Stimulated activated CD4-positive, alpha-beta T cell treated with anti-CD3 and anti-CD28 coated beads, Interleukin-4, amount 100 ng/mL, for 4 hours (primary cell): Measurements from ENCODE around the gene PABPN1.
"Not testable (repeated sequence)": the region's sequence is repeated elsewhere in the genome, so short reads cannot be mapped to it uniquely, and the experiment has no call there.

Experiments
- DNase-seq, 2 experiments: peaks; one replicate each; pipeline ENCODE4 v3.0.0-alpha.2; 2020

PABPN1 gene

DNA sequence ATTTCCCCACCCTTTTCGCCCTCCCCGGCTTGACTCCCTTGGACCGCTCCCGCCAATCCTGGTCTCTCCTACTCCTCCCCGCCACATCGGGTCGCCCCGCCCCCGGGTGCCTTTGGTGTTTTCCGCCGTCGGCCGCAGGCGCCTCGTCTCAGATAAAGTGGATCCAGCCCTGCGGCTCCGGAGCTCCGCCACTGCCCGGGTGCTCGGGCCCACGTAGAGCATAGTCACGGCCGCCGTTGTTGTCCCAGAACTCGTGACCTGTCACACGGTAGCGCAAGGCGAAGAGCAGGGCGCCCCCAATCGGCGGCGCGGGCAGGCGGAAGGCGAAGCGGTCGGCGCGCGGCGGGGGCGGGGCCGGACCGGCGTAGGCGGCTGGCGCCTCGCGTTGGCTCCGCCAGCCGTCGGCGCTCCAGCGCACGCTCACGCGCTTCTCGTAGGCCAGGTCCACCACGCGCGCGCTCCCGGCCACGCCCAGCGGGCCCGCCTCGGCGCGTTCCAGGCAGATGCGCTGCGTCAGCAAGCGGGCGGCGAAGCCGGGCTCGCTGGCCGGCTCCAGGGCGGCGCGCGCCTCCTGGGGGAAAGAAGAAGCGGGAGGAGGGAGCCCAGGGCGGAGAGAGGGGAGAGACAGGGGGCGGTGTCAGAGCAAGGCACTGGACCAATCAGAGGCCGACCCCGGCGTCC is 19.8 kb upstream of the PABPN1 start:
- DNase-seq: peak; percentile 96 to 98

DNA sequence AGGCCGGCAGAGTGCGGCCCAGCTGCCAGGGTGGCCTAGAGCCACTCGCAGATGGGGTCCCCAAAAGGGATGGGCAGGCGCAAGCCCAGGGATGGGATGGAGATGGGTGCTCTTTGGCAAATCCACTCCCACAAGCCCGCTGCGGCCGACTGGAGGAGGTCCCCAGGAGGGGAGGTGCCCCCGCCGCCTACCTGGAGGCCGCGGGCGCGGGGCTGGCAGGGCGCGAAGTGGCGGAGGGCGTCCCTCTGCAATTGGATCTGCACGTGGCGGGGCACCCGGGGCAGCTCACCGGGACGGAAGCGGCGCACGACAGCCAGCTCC is 19.3 kb upstream of the PABPN1 start:
- no peak for DNase-seq

DNA sequence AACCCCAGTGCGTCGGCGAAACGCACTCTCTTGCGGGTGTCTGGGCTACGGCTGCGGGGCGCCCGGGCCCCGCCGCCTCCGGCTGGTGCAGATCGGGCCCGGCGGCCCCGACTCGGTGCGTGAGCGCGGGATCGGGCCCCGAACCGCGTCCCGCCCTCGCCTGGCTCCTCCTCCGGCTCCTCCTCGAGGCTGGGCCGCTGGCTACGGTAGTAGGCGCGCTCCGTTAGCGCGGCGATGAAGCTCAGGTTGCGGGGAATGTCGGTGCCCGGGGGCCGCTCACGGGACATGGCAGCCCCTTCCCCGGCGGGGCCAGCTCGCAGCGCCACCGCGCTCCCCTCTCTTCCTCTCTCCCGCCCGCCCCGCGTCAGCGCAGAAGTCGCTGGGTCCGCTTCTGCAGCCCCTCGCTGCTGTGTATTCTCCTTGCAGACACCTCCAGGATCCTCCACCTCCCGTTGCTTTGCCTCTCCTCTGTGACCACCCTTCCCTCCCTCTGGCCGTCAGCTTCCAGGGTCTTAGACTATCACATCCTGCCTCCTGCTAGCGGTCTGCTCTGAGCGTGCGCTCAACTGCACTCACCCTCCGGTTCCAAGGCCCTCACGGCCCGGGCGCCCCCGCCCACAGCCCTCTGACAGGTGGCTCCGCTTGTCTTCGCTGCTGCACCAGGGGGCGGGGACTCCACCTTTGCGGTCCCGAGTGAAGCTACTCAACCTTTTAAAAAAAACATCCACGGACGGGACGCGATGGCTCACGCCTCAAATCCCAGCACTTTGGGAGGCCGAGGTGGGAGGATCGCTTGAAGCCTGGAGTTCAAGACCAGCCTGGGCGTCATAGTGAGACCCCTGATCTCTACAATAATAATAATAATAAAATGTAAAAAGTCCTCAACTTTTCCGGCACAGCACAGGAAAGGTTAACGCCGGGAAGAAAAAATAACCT is 18.7 kb upstream of the PABPN1 start, which contains the start of gene PPP1R3E:
PPP1R3E (minus strand) TSS at position 570 of the 936 bp plus-strand sequence; CDS start at position 287, 283 bp downstream.
- DNase-seq: peak; percentile 84 to 93

DNA sequence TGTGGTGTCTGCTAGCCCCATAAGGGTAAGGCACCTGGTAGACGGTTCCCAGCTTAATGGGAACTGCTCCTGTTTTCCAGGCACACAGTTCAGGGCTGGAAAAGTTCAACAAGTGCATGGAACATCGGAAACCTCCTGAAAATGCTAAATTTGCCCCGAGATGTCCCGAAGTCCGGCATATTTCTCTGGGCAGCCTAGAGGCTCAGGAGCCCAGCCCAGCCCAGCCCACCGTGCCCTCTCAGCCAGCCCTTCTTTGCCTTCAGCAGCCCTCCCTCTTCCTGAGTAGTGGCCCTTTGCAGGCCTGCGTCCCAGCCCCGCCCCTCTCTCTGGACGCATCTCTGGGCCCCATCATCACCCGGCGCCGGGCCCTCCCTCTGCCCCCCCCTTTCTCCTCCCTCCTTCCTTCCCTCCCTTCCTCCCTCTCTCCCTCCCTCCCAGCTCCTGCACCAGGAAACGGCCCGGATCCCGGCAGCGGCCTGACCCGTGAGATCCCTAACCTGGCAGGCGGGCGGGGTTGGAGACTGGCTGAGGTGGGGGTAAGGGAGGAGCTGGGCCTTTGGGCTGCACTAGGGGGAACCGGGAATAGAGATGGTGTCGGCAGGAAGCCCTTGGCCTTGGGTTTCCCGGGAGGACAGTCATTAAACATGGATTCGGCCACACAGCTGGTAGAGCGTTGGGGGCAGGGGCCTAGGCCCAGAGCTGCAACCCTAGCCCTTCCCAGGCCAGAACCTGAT is 14.7 kb upstream of the PABPN1 start, which contains the start of gene BCL2L2:
BCL2L2 (plus strand) TSS at position 422 of the 734 bp plus-strand sequence. CDS start 935 bp downstream, outside the sequence.
- DNase-seq: no peak

DNA sequence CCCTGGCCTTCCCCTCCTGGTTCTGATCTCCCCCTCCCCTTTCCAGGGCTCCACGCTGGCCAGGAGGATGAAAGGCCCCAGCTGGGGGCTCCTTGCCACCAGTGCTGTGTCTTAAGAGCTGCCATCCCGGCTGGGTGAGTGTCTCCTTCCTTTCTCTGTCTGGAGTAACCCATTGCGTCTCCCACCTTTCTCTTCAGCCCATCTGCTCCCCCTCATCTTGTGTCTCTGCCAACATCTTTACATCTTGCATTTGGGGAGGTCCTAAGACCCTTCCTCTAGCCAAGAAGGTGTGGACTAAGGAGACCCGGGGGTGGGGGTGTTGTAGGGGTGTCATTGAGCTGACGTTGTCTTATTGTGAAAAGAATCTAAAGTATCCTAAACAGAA is 14.1 kb upstream of the PABPN1 start:
- DNase-seq: no peak

DNA sequence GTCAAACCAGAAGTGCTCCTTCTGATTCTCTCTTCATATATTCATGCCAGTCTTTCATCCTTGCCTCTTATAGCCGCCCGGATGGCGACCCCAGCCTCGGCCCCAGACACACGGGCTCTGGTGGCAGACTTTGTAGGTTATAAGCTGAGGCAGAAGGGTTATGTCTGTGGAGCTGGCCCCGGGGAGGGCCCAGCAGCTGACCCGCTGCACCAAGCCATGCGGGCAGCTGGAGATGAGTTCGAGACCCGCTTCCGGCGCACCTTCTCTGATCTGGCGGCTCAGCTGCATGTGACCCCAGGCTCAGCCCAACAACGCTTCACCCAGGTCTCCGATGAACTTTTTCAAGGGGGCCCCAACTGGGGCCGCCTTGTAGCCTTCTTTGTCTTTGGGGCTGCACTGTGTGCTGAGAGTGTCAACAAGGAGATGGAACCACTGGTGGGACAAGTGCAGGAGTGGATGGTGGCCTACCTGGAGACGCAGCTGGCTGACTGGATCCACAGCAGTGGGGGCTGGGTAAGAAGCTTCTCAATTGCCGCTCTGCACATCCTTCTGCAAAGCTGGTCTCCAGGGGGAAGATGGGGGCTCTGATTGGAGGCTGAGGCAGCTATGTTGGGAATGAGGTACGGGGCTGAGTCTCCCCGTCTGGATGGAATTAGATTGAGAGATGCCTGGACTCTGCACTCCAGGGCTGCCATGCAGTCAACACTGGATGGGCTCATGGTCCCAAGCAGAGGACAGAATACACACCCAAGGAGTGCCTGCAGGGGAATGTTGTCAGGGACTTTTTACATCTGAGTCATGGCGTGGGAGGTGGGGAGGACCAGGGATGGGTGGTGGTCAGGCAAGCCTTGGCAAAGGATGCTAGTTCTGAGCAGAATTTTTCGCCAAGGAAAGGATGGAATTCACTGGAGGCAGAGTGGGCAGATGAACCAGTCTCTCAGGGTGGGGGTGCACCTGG is 13.3 kb upstream of the PABPN1 start:
- no peak for DNase-seq

DNA sequence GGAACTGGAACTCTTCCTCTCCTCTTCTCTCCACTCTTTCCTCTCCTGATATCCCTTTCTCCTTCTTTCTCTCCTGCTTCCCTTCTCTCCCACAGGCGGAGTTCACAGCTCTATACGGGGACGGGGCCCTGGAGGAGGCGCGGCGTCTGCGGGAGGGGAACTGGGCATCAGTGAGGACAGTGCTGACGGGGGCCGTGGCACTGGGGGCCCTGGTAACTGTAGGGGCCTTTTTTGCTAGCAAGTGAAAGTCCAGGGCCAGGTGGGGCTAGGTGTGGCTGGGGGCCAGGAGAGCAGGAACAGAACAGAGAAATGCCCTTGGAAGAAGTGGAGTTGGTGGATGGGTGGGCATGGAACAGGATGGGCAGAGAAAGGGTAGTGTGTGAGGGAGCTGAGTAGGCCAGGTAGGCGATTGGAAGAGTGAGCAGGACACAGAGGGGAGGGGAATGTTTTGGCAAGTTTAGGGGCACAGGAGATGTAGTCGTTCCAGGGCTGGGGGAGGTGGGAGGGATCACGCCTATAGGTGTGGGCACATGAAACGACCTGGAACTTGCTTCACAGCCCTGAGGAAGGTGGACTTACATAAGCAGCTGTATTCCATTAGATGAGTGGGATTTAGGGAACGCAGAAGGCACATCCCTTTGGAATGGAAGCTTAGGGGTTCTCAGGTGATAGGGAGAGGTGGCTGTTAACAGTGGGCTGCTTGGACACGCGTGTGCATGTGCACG is 12.4 kb upstream of the PABPN1 start:
- DNase-seq: no peak

DNA sequence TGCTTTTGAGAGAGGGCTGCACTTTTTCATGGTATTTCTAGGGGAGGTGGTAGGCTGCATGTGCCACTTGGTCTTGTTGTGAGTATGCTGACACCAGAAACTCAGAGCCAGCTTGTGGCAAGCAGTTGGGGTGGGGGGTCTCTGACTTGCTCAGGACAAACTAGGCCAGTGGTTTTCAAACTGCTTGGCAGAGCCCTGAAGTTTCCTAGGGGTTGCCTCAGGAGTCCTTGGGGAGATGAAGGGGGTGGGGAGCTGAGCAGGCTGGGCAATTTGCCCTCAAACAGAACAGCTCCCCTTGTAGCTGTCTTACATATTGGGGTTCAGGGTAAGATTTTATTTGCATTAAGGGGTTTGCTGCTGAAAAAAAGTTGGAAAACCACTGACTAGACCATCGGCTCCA is 10.7 kb upstream of the PABPN1 start:
- no peak for DNase-seq

DNA sequence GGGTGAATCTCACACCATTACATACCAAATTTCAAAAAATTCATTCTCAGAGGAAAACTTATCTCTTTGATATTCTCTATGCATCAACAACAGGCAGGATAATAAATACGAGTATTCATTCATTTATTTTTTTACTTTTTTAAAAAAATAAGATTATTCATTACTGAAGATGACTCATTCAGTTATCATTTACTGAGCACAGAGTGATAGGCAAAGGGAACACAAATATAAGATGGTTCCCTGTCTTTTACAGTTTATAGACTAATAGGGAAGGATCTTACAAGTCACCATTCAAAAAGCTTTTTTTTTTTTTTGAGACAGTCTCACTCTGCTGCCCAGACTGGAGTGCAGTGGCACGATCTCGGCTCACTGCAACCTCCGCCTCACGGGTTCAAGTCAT is 5.0 kb upstream of the PABPN1 start:
- no peak for DNase-seq

DNA sequence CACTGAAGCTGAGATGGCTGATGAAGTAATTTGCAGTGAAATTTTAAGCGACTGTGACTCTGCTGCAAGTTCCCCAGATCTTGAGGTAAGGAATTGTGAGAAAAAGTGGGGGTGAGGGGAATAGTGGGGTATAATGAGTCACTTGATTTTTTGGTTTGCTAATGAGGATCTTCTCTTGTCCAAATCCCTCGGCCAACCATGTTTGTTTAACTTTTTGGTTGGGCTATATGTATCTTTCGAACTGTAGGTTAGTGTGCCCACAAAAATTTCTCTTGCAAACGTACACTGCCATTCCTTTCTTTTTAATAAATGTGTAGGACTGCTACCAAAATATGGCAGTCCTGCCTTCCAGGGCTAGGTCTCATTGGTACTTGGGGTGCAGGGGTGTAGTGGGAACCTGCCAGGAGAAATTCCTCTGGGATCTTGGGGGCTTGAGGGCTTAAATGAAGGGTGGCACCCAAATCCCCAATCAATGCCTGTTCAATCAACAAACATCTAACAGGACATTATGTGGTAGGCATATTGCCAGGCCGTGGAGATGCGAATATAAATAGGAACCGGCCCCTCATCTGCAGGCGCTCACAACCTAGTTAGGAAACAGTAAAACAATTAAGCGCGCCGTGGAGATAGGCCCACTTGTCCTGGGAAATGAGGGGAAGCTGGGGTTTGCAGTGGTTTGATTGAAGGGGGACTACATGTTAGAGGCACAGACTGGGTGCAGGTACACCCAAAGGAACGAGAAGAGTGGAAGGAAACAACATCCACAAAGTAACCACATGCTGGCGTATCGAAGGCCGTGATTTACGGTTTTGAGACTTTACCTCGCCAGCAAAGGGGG is 1.3 kb upstream of the PABPN1 start:
- no peak for DNase-seq

DNA sequence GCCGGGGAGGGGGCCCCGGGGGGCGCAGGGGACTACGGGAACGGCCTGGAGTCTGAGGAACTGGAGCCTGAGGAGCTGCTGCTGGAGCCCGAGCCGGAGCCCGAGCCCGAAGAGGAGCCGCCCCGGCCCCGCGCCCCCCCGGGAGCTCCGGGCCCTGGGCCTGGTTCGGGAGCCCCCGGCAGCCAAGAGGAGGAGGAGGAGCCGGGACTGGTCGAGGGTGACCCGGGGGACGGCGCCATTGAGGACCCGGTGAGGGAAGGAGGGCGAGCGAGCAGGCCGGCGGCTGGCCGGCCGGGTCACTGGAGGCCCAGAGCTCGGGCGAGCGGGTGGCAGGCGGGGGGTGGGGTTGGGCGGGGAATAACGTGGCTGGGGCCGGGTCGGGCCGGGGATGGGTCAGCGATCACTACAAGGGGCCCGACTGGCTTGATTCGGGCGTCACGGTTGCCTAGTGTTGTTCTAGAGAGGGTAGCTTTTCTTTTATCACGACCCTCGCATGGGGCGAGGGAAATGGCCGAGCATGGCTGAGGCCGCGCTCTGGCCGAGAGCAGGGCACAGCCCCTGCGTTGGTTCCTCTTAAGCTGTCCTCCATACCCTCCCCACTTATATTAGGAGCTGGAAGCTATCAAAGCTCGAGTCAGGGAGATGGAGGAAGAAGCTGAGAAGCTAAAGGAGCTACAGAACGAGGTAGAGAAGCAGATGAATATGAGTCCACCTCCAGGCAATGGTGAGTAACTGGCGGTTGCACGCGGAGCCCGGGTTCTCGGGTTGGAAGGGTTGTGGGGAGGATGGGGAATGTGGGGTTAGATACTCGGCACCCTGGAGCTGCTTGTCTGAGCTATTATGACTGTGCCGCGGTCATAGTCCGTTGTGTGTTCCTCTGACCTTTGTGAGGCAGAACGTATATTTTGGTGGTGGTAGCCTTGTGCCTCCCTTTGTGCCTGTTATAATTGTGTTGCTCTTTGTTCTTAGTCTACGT is 603 bp downstream of the PABPN1 start:
- DNase-seq: peak; percentile 36 to 45

DNA sequence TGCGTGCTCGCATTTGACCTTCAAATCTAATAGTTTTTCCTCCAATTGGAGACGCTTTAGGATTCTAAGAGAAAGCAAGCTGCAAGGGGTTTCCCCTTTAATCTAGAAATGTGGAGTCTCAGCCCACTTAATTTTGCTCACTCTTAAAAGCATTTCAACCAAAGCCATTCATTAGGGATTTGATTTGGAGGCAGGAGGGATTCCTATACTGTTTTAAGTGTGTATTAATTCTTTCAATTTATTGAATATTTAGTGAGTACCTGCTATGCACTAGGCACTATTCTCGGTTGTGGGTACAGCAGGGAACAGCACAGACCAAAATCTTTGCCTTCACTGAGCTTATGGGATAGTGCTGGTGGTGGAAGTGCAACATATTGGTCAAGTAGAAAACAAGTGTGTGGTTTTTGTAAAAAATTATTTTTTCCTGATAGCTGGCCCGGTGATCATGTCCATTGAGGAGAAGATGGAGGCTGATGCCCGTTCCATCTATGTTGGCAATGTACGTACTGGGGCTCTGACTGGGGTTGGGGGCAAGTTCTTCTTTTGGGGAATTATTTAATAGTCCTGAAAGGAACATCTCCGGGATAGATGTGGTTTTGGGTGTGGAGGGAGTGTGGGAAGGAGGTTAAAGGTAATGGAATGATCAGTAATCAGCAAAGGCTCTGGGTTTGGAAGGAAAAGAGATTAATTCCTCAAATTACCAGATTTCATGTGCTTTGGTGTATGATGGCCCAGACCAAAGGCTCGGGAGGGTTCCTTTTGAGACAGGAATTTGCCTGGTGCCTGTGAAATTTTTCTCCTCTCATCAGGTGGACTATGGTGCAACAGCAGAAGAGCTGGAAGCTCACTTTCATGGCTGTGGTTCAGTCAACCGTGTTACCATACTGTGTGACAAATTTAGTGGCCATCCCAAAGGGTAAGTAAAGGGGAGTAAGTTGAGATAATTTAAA is 1.6 kb downstream of the PABPN1 start:
- DNase-seq: no peak

DNA sequence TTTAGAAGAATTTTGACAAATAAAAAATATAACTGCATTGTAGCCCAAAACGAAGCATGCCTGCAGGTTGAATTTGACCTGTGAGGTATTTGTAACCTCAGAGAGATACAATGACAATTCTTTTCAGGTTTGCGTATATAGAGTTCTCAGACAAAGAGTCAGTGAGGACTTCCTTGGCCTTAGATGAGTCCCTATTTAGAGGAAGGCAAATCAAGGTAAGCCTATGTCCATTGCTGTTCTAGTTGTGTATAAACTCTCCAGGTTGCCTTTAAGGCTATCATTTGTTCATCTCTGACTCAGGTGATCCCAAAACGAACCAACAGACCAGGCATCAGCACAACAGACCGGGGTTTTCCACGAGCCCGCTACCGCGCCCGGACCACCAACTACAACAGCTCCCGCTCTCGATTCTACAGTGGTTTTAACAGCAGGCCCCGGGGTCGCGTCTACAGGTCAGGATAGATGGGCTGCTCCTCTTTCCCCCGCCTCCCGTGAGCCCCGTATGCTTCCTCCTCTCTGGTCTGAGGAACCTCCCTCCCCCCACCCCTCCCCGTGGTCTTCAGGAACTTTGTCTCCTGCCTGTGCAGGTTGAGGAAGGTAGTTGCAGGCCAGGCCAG is 2.7 kb downstream of the PABPN1 start:
- no peak for DNase-seq

DNA sequence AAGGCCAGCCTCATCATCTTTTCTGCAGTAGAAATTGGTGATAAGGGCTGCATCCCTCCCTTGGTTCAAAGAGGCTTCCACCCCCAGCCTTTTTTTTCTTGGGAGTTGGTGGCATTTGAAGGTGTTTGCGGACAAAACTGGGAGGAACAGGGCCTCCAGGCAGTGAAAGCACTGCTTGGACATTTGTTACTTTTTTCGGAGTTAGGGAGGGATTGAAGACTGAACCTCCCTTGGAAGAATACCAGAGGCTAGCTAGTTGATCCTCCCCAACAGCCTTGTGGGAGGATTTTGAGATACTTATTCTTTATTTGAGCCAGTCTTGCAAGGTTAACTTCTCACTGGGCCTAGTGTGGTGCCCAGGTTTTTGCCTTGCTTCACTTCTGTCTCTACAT is 3.2 kb downstream of the PABPN1 start:
- no peak for DNase-seq

DNA sequence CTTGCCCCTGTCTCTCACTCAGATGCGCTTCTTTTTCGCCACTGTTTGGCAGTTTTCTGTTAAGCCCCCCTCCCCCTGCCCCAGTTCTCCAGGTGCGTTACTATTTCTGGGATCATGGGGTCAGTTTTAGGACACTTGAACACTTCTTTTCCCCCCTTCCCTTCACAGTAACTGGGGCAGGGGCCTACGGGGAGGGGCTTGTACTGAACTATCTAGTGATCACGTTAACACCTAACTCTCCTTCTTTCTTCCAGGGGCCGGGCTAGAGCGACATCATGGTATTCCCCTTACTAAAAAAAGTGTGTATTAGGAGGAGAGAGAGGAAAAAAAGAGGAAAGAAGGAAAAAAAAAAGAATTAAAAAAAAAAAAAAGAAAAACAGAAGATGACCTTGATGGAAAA is 3.7 kb downstream of the PABPN1 start:
- no peak for DNase-seq

DNA sequence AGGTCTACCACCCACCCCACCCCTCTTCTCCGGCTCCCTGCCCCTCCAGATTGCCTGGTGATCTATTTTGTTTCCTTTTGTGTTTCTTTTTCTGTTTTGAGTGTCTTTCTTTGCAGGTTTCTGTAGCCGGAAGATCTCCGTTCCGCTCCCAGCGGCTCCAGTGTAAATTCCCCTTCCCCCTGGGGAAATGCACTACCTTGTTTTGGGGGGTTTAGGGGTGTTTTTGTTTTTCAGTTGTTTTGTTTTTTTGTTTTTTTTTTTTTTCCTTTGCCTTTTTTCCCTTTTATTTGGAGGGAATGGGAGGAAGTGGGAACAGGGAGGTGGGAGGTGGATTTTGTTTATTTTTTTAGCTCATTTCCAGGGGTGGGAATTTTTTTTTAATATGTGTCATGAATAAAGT is 4.5 kb downstream of the PABPN1 start:
- DNase-seq: not testable (repeated sequence)

DNA sequence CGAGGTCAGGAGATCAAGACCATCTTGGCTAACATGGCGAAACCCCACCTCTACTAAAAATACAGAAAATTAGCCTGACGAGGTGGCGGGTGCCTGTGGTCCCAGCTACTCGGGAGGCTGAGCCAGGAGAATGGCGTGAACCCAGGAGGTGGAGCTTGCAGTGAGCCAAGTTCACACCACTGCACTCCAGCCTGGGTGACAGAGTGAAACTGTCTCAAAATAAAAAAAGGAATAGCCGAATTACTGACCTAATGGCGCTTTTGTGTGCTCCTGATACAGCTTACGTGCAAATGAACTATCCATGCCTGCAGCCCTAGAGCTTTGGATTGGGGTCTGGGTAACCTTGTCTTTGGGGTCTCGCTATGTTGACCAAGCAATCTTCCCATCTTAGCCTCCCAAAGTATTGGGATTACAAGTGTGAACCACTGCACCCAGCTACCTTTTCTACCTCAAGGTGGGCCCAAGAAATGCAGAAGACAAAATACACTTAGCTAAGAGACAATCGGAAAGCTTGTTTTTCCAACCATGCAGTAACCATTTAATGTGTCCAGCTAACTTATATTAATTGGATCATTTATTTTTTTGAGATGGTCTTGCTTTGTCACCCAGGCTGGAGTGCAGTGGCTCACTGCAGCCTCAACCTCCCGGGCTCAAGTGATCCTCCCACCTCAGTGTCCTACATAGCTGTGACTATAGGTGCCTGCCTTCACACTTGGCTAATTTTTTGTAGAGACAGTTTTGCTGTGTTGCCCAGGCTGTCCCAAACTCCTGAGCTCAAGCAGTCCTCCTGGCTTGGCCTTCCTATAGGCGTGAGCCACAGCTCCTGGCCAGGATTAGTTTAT is 5.5 kb downstream of the PABPN1 start:
- no peak for DNase-seq
